AG20443 (cell line): Measurements from ENCODE around the gene ELOVL1.

Experiments
- DNase-seq: peaks from one replicate; pipeline ENCODE4 v3.0.0; 2012; ENCODE audit warnings: low spot score, mixed read lengths

The ELOVL1 gene

GRCh38 chr1:43354936-43355335 is 12.9 kb downstream of the ELOVL1 start:
- no peak for DNase-seq

GRCh38 chr1:43354471-43354870 is 13.3 kb downstream of the ELOVL1 start:
- no peak for DNase-seq

- DNase-seq: no peak
Observed at GRCh38 chr1:43352881-43353280, 14.9 kb downstream of the ELOVL1 start.

- no peak for DNase-seq
Observed at GRCh38 chr1:43352351-43352705, 15.5 kb downstream of the ELOVL1 start.

DNA sequence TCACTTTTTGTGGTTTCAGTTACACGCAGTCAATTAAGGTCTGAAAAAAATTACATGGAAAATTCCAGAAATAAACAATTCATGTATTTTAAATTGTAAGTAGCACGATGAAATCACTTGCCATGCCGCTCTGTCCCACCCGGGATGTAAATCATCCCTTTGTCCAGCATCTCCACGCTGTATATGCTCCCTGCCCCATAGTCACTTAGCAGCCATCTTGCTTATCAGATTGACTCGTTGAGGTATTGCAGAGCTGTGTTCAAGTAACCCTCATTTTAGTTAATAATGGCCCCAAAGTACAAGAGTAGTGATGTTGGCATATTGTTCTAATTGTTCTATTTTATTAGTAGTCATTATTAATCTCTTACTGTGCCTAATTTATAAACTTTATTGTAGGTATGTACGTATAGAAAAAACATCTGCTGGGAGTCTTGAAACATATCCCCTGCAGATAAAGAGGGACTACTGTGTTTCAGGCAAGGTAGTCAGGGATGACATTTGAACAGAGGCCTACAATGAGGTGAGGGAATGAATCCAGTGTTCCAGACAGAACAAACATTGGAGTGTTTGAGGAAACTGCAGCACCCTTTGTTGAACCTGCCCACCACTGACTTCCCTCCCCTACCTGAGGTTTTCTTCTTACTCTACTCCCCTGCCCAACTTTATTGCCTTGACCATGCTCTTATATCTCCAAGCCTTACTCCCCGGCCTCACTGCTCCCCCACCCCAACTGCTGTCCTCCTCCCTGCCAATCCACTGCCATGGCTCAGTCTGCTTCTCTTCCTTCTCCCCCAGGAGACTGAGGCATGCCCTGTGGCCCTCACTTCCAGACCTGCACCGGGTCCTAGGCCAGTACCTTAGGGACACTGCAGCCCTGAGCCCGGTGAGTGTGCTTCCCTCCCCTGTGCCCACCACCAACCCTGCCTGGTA is 16.1 kb downstream of the ELOVL1 start:
- no peak for DNase-seq

GRCh38 chr1:43350976-43351375 is 16.8 kb downstream of the ELOVL1 start:
- no peak for DNase-seq

- DNase-seq: no peak
Observed at GRCh38 chr1:43349594-43350306, 18.1 kb downstream of the ELOVL1 start.

GRCh38 chr1:43348809-43349593 is 18.8 kb downstream of the ELOVL1 start:
- peak; percentile 87 for DNase-seq

DNA sequence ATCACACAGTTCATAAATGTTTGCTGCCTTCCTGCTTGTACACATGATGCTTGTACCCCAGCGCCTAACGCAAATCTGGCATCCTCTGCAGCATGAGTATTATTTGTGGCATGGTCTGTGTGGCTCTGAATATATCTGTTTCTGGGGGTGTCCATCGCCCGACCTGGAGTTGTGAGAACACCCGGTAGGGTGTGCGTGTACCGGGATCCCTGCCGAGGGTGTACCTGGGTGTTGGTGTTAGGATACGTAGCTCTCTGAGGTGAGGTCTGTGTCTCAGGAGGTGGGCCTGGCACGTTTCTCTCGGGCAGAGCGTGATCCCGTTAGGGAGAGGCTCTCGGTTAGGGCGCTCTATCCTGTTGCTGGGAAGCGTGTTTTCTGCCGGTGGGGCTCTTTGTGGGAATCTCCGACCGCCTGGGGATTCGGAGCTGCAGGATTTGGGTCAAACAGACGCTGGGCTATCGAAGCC is 19.4 kb downstream of the ELOVL1 start:
- peak; percentile 37 for DNase-seq

GRCh38 chr1:43346636-43347035 is 21.2 kb downstream of the ELOVL1 start:
- DNase-seq: no peak

GRCh38 chr1:43345120-43345519 is 22.7 kb downstream of the ELOVL1 start:
- DNase-seq: no peak

DNA sequence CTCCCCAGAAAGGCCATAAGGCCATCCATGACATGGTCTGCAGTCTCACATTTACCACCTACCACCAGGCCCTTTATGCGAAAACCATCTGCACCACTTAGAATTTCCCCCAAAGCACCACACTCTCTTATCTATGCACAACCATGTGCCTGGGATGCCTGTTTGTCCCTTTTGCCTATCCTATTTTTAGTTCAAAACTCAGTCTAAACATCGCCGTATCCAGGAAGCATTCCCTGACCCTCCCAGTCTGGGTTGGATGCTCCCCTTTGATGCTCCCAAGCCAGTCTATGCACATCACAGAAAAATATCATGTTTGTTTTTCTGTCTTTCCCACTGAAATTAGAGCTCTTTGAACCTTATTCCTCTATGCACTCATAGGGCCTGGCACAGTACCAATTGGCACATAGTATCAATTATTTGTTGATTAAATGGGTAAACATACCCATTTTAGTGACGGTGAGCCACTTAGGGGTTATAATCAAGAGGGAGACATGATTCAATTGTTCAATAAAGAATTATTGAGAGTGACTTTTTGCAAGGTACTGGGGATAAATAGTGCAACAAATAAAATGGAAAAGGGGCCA is 23.5 kb downstream of the ELOVL1 start:
- no peak for DNase-seq

GRCh38 chr1:43340559-43340958 is 27.3 kb downstream of the ELOVL1 start:
- DNase-seq: no peak

DNA sequence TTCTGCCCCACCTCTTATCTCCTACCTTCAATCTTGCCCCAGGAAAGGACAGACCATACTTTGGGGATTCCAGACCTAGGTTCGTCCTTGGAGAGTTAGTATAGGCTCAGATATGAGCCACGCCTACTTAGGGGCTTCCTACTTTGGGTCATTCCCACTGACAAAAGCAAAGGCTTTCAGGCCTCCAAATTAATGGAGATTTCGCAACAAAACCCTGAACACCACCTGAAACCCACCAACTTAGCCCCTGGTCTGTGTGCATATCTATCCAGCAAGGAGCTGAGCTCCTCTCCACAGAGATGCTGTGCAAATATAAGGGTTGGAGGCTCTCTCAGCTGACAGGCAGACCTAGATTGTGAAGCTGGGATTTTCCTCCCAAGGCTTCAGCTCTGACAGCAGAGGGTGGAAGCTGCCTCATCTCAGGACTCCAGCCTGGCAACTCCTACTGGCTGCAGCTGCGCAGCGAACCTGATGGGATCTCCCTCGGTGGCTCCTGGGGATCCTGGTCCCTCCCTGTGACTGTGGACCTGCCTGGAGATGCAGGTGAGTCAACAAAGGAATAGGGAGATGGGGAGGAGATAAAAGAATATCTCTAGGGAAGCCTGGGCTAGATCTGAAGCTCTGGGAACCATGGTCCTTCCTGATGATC is 28.1 kb downstream of the ELOVL1 start:
- DNase-seq: no peak

DNA sequence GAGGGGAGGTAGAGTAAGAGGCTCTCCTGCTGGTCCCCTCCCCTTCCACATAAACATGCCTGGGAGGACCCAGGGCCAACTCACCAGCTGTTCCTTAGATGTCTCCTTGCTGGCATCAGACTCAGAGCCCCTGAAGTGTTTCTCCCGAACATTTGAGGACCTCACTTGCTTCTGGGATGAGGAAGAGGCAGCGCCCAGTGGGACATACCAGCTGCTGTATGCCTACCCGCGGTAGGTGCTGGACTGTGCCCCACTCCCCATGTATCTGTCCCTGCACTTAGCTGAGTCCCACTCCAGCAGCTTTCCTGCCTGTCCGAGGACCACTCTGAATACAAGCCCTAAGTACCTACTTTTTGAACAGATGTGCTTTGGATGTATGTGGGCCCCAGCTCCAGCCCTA is 29.8 kb downstream of the ELOVL1 start:
- DNase-seq: no peak

- DNase-seq: no peak
Observed at GRCh38 chr1:43337588-43337987, 30.2 kb downstream of the ELOVL1 start, which contains the start of gene MPL. Gene MPL, plus strand, starts transcription at chr1:43337818. Its CDS starts 31 bp downstream, at chr1:43337849.

- DNase-seq: no peak
Observed at GRCh38 chr1:43334453-43335205, 33.2 kb downstream of the ELOVL1 start.

DNA sequence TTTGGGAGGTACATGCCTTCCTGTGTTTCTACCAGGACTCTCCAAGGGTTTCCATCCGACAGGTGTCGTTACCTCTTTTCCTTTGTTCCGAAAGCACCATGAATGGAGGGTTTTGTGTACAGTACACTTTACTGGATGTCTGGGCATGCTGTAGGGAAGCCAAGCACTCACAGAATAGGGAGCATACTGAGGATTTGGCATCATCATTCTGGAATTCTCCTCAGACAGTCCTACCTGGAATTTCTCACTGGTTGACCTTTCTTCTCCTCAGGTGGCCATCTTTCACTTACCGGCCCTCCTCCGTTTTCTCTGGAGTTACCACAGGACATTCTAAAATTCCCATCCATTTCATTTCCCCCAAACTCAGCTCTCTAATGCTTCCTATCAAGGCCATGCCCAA is 36.1 kb downstream of the ELOVL1 start:
- DNase-seq: no peak

DNA sequence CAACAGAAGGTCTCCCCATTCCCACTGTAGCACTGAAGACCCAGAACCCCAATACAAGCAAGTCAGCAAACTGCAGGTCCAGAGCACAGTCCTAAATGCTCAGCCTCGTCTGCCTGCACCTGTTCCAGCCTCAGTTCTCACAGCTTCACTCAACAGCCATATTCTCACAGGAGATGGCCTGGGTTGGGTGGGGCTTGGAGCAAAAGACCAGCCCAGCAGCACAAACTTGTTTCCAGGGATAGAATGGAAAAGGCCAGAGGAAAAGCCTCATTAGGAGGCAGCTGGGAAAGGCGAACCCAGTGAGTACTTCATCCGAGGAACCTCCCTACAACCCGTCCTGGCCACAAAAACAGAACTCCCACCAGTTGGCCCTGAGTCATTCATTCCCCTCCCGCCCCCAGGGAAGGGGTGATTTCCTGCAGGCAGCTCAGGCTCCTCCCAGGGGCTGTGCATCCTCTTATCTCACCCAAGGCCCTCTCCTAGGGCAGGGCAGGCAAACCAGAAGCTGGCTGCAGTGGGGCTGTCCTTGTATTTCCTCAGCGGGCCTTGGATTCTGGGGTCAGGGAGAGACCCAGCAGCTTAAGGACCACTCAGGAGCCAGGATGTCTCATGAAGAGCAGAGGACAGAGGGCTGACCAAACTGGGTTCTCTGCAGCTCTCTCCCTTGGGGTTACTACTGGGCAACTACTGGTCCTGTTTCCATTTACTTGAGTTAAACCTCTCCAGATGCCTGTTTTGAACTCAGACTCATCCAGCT is 37.6 kb downstream of the ELOVL1 start:
- peak; percentile 87 for DNase-seq
